Prostate gland (tissue), 2 donors: ENCODE measurements around the gene MAP3K13.

ENCODE experiments used
- CTCF ChIP-seq, 4 experiments: fragments of 200-600 bp in 2 of 4; fragments of 450-650 bp in 2 of 4; sonication (generic) in 2 of 4; IDR thresholded peaks; 1 replicate in 3 of 4; 2 replicates in 1 of 4; pipeline ENCODE4 v1.5.1; 2016 to 2019; ENCODE audit warnings: antibody characterized with exemption in 4 of 4, mild to moderate bottlenecking in 2 of 4, moderate library complexity in 2 of 4
- POLR2A ChIP-seq: fragments of 450-650 bp; IDR thresholded peaks from one replicate; pipeline ENCODE4 v1.6.1; 2016; ENCODE audit warnings: antibody characterized with exemption, mild to moderate bottlenecking
- POLR2AphosphoS5 ChIP-seq: sonication (generic); formaldehyde crosslinking; IDR thresholded peaks from one replicate; pipeline ENCODE4 v1.6.1; 2017; ENCODE audit warnings: antibody characterized with exemption

GRCh38 chr3:185420762-185421161 lies 57.8 kb downstream of the MAP3K13 start:
- TF ChIP-seq POLR2A (no peak), CTCF (IDR thresholded peaks at IDR 0.05) (no peak), POLR2AphosphoS5 (no peak)
